ENCODE data around the gene CD19.
"Not testable (repeated sequence)": the region's sequence is repeated elsewhere in the genome, so short reads cannot be mapped to it uniquely, and the experiment has no call there.

CD19 gene
- total RNA-seq = 0 to 2.0 (median 0.14) reads per million in 17 experiments

DNA sequence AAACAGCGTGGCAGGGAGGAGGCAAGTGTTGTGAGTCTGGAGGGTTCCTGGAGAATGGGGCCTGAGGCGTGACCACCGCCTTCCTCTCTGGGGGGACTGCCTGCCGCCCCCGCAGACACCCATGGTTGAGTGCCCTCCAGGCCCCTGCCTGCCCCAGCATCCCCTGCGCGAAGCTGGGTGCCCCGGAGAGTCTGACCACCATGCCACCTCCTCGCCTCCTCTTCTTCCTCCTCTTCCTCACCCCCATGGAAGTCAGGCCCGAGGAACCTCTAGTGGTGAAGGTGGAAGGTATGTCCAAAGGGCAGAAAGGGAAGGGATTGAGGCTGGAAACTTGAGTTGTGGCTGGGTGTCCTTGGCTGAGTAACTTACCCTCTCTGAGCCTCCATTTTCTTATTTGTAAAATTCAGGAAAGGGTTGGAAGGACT, at the start of gene CD19:
TSS of gene CD19 (plus strand) at position 171 of the 425 bp plus-strand sequence. CDS start at position 201, 30 bp downstream.
- DNase-seq = no peak

DNA sequence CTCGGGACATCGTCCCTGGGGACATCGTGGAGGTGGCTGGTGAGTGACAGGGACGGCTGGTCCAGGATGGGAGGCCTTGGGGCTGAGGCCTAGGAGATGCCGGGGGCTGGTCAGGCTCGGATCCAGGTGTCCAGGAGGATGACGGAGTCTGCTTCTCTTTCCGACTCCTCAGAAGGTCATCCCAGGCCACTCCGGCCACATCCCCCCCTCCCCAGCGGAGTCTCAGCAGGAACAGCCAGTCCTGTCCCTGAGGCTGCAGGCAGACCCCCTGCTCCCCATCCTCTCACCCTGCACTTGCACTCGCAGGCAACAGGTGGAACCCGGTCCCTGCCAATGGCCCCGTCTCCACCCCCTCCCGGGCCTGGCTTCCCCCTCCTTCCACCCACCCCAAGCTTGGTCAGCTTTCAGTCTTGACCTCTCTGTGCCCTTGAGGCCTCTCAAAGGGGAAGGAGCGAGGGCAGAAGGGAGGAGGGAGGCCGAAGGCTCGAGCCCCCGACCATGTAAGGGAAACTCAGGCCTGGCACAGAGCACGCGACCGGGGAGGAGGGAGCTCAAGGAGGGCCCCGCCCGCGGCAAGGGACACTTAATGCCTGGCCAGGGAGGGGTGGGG, 49.1 kb upstream of the CD19 start:
- DNase-seq = no peak

DNA sequence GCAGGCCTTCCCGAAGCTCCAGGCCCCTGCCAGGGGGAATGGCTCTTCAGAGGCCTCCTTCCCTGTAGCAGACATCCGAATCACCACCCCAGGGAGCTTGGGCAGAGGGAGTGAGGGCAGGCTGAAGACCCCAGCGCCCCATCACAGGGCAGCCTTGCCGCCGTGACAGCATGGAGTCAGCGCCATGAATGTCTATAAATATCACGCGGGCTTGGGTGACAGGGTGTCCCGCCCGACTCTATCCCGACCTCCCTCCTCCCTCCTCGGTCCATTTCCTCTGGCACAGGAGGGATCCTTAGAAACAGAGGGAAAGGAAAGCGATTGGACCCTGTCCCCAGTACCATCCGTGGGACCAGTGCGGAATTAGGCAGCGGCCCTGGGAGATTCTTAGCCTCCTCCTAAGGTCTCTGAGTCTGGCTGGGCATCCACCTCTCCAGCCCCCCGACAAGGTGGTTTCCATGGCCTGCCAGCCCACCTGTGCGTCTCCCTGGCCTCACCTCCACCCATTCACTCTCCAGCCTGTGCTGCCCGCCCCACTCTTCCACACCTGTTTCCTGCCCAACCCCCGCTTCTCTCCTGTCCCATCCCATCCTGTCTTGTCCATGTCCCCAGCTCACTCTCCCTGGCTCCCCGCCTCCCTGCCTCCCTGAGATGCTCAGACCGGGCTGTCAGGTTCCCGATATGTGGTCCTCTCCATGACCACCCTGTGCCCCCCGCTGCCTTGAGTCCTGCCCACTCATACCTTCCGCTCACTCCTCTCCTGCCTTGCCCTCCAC, 48.4 kb upstream of the CD19 start:
- DNase-seq = no peak

DNA sequence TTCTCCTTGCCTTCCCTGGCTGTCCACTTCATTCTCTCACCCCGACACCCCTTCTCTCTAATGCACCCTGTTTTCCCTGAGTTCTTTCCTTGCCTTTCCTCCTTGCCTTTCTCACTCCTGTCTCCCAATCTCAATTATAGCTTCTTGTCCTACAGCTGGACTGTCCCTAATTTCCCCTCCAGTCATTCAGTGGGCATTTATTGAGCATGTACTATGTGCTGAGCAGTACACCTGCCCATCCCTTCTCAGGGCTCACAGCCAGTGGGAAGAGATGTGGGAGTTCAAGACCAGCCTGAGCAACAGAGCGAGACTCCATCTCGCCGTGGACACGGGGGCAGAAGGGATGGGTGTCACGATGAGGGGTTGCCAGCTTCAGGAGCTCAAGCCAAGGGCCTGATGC, 47.7 kb upstream of the CD19 start:
- DNase-seq = no peak

DNA sequence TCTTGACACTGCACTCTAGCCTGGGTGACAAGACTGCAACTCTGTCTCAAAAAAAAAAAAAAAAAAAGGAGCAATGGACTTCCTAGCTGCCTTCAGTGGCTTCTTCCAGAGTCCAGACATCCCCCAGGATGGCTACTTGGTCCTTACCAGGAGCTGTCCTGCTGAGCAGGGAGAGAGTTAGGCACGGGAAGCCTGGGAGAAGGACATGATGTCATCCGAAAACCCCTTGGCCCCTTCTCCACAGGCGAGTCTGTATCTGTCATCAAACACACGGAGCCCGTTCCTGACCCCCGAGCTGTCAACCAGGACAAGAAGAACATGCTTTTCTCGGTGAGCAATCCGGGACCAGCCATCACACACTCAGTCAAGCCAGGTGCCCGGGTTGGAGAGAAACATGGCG, 44.8 kb upstream of the CD19 start:
- DNase-seq = no peak

DNA sequence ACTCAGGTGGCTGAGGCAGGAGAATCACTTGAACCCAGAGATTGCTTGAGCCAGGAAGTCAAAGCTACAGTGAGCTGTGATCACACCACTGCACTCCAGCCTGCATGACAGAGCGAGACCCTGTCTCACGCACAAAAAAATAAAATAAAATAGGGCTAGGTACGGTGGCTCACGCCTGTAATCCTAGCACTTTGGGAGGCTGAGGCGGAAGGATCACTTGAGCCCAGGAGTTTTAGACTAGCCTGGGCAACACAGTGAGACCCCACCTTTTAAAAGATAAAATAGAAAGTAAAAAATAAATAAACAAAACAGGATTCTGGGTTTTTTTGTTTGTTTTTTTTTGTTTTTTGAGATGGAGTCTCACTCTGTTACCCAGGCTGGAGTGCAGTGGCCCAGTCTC, 41.4 kb upstream of the CD19 start:
- not testable (repeated sequence) for DNase-seq

DNA sequence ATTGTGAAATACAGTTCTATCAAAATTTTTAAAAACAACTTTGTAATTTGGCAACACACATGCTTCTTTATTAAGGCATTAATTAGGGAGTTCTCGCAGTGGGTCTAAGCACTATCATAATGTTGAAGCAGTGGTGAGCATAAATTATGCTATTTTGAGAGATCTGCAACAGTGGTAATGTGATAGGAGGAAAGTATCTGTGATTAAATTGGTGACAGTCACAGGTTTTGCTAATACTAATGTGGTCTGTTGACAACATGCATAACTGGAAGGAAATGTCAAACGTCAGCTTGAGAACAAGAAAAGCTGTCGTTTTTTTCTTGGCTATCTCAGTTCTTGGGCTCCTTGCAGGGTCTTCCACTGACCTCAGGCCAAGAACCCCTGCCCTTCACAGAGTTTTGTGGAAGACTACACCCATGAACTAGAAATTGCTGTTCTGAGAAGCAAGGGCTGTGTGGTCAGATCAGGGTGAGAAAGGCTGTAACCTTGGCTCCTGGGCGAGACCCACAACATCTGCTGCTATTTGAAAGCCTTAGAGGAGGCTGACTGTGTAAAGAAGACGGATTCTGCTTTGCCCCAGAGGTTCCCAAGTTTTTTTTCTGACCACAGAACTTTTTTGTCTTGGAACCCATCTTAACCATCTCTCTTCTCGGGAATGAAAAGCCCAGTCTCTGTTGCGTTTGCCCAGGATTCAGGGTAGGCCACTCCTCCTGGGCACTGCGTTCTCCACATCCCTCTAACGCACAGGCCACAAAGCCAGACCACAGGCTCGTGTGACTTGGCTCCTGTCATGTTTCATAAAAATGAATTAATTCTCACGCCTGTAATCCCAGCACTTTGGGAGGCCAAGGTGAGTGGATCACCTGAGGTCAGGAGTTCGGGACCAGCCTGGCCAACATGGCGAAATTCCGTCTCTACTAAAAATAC, 39.5 kb upstream of the CD19 start:
- DNase-seq = no peak

DNA sequence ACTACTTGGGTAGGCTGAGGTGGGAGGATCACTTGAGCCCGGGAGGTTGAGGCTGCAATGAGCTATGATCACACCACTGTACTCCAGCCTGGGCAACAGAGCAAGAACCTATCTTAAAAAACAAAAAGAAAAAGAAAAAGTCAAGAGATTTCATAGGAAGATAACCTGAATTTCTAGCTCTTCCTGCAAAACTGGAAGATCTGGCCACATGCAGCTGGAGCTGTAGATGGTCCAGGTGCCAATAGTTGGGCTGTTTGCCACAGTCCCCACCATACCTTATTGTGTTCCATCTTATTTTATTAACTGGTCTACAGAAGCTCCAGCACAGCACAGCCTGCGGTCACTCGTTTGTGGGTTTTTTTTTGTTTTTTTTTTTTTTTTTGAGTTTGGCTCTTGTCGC, 38.5 kb upstream of the CD19 start:
- DNase-seq = no peak

DNA sequence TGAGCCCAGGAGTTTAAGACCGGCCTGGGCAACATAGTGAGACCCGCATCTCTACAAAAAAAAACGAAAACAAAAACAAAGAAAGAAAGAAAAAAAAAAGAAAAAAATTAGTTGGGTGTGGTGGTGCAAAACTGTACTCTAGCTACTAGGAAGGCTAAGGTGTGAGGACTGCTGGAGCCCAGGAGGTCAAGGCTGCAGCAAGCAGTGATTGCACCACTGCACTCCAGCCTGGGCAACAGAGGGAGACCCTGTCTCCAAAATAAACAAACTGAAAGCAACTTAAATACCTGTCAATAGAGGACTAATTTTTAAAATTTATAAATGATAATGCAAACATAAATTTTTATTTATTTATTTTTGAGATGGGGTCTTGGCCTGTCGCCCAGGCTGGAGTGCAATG, 36.2 kb upstream of the CD19 start:
- DNase-seq = no peak

DNA sequence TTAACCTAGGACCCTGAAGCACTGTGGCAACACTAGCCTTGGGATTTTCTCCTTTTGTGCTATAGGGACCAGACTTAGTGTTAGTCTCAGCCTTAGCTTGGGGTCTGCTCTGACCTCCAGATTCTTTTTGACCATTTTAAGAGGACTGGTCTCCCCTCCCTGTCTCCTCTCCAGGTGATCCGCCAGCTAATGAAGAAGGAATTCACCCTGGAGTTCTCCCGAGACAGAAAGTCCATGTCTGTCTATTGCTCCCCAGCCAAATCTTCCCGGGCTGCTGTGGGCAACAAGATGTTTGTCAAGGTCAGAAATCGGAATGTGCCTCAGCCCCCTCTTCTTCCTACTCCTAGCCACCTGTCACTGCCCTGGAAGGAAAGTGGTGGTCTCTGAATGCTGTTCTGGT, 33.9 kb upstream of the CD19 start:
- DNase-seq = no peak

DNA sequence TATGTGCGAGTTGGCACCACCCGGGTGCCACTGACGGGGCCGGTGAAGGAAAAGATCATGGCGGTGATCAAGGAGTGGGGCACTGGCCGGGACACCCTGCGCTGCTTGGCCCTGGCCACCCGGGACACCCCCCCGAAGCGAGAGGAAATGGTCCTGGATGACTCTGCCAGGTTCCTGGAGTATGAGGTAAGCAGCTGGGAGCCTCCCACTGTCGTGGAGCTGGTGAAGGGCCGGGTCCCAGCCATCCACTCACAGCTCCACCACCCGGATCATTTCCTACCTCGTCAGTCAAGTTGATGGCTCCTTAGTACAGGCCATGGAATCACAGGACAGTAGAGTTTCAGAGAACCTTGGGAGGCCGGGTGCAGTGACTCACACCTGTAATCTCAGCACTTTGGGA, 33.5 kb upstream of the CD19 start:
- no peak for DNase-seq

DNA sequence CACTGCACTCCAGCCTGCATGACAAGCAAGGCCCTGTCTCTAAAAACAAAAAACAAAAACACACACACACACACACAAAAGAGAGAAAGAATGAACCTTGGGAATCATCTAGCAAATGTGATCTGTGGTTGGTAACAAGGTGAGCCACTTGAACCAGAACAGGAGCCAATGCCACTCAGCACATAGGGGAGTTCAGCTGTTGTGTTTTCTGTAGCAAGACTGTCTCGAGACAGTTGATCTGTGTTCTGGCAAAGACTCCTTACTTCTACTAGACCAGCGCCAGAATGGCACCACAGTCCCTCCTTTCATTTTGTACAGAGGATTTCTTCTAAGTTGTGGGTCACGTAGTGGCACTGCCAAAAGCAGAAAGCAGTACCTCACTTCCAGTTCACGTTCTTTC, 32.8 kb upstream of the CD19 start:
- no peak for DNase-seq

DNA sequence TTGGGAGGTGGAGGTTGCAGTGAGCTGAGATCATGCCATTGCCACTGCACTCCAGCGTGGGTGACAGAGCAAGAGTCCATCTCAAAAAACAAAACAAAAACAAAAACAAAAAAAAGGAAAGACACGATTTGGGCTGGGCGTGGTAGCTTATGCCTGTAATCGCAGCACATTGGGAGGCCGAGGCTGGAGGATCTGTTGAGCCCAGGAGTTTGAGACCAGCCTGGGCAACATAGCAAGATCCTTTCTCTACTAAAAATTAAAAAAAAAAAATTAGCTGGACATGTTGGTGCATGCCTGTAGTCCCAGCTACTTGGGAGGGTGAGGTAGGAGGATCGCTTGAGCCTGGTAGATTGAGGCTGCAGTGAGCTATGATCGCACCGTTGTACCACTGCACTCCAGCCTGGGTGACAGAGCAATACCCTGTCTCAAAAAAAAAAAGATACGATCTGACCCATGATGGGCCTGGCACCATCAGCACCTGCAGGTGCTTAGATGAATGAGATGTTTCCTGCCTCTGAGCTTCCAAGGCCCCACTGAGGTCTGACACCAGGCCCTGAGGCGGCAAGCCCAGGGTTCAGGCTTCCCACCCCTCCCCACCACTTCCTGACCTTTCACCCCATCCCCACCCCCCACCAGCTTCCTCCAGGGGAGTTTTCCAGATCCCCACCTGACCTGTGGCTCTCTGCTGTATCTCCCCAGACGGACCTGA, 31.7 kb upstream of the CD19 start:
- no peak for DNase-seq

DNA sequence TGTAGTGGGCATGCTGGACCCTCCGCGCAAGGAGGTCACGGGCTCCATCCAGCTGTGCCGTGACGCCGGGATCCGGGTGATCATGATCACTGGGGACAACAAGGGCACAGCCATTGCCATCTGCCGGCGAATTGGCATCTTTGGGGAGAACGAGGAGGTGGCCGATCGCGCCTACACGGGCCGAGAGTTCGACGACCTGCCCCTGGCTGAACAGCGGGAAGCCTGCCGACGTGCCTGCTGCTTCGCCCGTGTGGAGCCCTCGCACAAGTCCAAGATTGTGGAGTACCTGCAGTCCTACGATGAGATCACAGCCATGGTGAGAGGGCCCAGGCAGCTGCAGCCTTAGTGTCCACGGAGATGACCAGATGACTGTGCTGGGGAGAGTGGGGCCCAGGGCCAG, 31.2 kb upstream of the CD19 start:
- no peak for DNase-seq

DNA sequence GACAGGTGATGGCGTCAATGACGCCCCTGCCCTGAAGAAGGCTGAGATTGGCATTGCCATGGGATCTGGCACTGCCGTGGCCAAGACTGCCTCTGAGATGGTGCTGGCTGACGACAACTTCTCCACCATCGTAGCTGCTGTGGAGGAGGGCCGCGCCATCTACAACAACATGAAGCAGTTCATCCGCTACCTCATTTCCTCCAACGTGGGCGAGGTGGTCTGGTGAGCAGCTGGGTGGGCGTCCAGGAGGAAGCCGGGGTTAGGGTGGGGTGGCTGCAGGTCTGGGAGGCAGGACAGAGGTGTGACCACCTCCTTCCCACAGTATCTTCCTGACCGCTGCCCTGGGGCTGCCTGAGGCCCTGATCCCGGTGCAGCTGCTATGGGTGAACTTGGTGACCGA, 29.9 kb upstream of the CD19 start:
- peak in 2 of 4 experiments; percentile 12 for DNase-seq

DNA sequence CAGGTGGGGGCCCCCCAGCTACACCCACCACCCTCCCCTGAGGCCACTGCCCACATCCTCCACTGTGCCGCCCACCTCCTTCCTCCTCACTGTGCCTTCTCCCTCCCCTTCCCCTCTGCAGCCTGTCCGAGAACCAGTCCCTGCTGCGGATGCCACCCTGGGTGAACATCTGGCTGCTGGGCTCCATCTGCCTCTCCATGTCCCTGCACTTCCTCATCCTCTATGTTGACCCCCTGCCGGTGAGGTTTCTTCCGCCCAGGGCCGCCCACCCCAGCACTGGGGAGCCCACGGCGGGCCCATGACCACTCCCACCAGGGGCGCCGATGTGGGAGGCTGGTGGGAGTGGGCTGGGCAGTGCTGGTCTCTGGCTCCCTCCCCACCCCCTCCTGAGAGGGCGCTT, 28.9 kb upstream of the CD19 start:
- peak in 1 of 4 experiments; percentile 18 for DNase-seq

DNA sequence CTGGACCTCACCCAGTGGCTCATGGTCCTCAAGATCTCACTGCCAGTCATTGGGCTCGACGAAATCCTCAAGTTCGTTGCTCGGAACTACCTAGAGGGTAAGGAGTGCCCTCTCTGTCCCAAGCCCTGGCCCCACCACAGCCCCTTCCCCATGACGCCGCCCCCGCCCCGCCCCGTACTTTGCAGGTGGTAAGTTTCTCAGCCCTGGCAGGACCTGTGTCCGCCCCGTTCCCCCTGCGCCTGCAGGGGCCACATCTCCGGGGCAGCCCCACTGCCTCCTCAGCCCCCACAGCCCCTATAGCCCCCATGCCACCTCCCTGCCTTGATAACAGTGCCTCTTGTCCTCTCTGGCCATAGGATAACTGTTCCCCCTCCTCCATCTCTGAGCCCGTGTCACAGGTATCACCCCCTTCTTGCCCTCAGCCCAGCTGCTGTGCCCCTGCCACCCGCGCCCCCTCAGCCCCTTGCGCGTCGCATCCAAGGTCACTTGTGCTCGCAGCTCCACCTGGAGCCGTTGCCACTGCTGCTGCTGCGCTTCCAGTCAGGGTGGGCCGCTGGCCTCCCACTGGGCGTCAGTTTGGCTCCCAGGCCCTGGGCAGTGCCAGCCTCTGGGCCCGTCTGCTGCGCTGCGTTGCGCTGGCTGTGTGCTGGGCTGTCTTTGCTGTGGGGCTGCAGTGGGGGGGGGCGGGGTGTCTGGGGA, 28.3 kb upstream of the CD19 start:
- DNase-seq = no peak

DNA sequence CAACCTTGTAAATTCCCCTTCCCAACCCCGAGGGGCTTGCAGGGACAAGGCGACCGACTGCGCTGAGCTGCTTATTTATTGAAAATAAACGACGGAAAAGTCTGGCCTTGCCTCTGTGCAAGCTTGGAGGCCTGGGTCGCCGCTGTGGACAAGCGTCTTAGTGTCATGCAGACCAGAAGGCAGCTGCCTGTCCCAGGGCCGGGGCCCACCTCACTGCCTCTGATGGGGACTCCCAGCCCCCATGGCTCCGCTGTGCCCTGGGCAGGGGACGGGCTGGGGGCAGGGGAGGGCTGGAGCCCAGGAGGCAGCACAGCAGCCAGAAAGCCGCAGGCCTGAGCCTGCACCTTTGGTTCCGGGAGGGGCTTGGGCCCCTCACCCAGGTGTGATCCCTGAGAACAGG, 27.4 kb upstream of the CD19 start:
- DNase-seq = no peak

DNA sequence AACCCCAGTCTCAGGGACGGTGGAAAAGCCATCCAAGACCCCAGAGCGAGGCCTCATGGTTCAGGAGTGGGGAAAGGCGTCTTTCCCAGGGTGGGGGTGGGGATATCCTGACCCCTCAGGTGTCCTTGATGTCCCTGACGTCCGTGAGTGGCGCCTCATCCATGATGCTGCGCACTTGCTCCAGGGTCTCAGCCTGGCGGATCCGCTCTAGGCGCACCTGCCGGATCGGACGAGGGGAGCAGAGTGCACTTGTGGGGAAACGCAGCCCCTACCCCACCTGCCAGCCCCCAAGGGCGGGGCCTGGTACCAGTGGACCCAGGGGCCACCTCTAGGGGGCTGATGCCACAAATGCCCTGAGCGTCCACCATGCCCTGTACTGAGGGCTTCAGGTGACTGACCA, 26.9 kb upstream of the CD19 start:
- no peak for DNase-seq

DNA sequence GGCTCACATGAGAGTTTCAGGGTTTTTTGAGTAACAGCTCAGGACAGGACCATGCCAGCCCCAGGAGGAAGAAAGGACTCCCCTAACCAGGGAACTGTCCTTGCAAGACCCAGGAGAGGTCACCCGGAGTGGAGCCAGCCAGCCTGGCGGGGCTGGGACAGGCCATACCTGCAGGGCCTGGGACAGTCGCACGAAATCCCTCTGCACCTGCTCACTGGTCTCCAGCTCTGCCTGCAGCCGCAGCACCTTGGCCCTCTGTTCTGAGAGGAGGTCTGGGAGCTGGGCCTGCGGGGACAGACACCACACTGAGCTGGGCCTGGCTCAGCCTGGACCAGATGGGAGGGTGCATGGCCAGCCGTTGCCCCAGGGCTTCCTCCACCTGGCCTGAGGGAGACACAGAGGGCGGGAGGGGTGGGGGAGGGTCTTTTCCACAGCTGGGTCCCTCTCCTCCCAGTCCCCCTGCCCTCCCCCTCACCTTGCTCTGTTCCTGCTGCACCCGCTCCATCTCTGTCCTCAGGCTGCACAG, 26.5 kb upstream of the CD19 start:
- no peak for DNase-seq

DNA sequence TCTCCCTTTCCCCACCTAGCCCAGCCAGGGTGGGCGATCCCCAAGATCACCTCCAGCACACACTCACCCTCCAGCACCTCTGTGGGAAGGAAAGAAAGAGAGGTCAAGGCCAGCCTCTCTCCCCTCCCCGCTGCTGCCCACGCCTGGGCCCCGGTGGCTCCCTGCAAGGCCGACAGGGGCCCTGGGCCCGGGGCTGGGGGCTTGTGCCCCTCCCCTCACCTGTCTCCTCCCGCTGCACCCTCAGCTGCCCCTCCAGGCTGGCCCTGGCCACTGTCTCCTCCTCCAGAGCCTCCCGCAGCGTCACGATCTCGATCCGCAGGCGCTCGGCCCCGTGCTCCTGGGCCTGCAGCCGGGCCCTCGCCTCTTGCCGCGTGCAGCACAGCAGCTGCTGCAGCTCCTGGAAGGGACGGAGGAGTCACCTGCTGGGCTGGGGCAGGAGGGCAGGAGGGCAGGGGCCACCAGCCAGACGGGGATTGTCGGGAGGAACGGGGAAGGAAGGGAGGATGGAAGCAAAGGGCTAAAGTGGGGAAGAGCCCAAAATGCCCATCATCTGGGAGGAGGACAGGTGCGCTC, 25.9 kb upstream of the CD19 start:
- DNase-seq = no peak
